Natural killer cell (primary cell): ENCODE results near the gene VWA1. TPM values are rescaled to one million over a fixed set of nuclear protein-coding genes. Genes with fewer than 3 reads are reported as not detected.

Experiments used
- ATAC-seq, 3 donors: fragments of 150-1000 bp in 2 of 3; fragments of 200-7000 bp in 1 of 3; cut with Tn5 transposase; 1 replicate in 1 of 3; 2 replicates in 2 of 3; pipeline ENCODE4 v1.10.0; 2021; ENCODE audit warnings: mild to moderate bottlenecking in 2 of 3, moderate library complexity in 2 of 3
- DNase-seq, 2 donors: peaks; one replicate each; pipeline versions ENCODE4 v3.0.0 to v3.0.0-alpha.2; 2013 to 2021; ENCODE audit warnings: mixed read lengths in 1 of 2
- H3K27ac ChIP-seq: one replicate; pipeline ENCODE4 v1.5.1; 2013; ENCODE audit warnings: mild to moderate bottlenecking, low read length
- H3K27me3 ChIP-seq: one replicate; pipeline ENCODE4 v1.6.1; 2013; ENCODE audit warnings: low read length; ENCODE audit not compliant: control insufficient read depth, insufficient read depth
- H3K36me3 ChIP-seq: one replicate; pipeline ENCODE4 v1.6.1; 2013; ENCODE audit warnings: low read length; ENCODE audit not compliant: control insufficient read depth, insufficient read depth
- H3K4me1 ChIP-seq: one replicate; pipeline ENCODE4 v1.6.1; 2013; ENCODE audit warnings: low read length; ENCODE audit not compliant: control insufficient read depth, insufficient read depth
- H3K4me3 ChIP-seq: one replicate; pipeline ENCODE4 v1.5.1; 2013; ENCODE audit warnings: low read length
- H3K9me3 ChIP-seq: one replicate; pipeline ENCODE4 v1.6.1; 2013; ENCODE audit warnings: low read length; ENCODE audit not compliant: control insufficient read depth, insufficient read depth
- H3K27ac Mint-ChIP-seq, 2 donors: one replicate each; pipeline ENCODE4 v1.8.0; 2022; ENCODE audit warnings: mild to moderate bottlenecking in 2 of 2, mixed read lengths in 2 of 2, moderate library complexity in 1 of 2
- H3K27me3 Mint-ChIP-seq, 2 donors: one replicate each; pipeline ENCODE4 v1.8.0; 2022; ENCODE audit warnings: low read depth in 2 of 2, mixed read lengths in 2 of 2
- H3K36me3 Mint-ChIP-seq: one replicate; pipeline ENCODE4 v1.8.0; 2022; ENCODE audit warnings: mixed read lengths
- H3K4me1 Mint-ChIP-seq, 2 donors: one replicate each; pipeline ENCODE4 v1.8.0; 2022; ENCODE audit warnings: mixed read lengths in 2 of 2
- H3K4me3 Mint-ChIP-seq: one replicate; pipeline ENCODE4 v1.8.0; 2022; ENCODE audit warnings: mild to moderate bottlenecking, moderate library complexity, mixed read lengths
- H3K9me3 Mint-ChIP-seq, 2 donors: one replicate each; pipeline ENCODE4 v1.8.0; 2022; ENCODE audit warnings: mixed read lengths in 2 of 2
- CTCF ChIP-seq: fragments of 200-600 bp; IDR thresholded peaks from one replicate; pipeline ENCODE4 v1.8.0; 2022; ENCODE audit warnings: antibody characterized with exemption
- WGBS: methylation state at CpG from one replicate; pipeline ENCODE4 v1.1.7; 2013; ENCODE audit warnings: missing lambda C conversion rate; ENCODE audit not compliant: insufficient coverage; 5-methylcytosine and 5-hydroxymethylcytosine counted together
- intact Hi-C: fragments of 100-400 bp; cut with micrococcal nuclease; formaldehyde crosslinking; loops from one replicate; pipeline ENCODE4 v1.14.2; 2022
- total RNA-seq, 4 donors: library from RNA; stranded (reverse); fragments of 120-200 nt in 1 of 4; gene quantifications; one replicate each; pipeline versions ENCODE4 v1.2.3 to v1.2.4, GENCODE V29; 2013 to 2022

The VWA1 gene
- total RNA-seq, 3 donors from 2014 or later (not counting 1 experiment from before 2014, with no cell fraction given), result not detected

DNA sequence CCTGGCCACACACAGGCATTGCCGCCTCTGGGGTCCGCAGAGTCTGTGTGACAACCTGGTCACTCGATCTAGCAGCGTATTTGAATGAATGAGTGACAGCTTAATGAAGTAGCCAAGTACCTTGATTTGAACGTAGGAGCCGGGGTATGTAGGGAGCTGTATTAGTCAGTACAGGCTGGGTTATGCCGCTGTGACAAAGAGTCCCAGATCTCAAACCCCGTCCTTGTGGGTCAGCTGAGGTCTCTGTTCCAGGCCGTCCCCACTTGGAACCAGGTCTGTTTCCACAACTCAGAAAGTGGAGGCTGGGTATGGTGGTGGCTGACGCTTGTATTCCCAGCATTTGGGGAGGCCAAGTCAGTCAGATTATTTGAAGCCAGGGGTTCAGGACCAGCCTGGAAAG, 56.1 kb downstream of the VWA1 start:
- Mint-ChIP-seq H3K27me3 (no peaks in the 10 kb centered on the region), H3K4me3 (no peak overlapping the region), H3K4me1 (no peaks in the 10 kb centered on the region), H3K27ac (no peak overlapping the region), H3K9me3 (peaks cover 0 to 6% of the 10 kb centered on the region in 2 donors), H3K36me3 (peaks cover 11% of the 10 kb centered on the region)
- no peaks in the 10 kb centered on the region for H3K27me3 ChIP-seq
- intact Hi-C loops, result no loop called here
- TF ChIP-seq CTCF, result no peak
- ATAC-seq (no peak), DNase-seq (no peak)
- no peaks in the 10 kb centered on the region for H3K4me1 ChIP-seq
- H3K4me3 ChIP-seq, result no peak overlapping the region
- no peak overlapping the region for H3K27ac ChIP-seq
- WGBS, result over 99% methylated on average over 10 of the region's 10 CpGs
- H3K9me3 ChIP-seq, result no peaks in the 10 kb centered on the region
- peaks cover 20% of the 10 kb centered on the region for H3K36me3 ChIP-seq

Other genes with a start within 250 kb of the VWA1 start
- 10 to 100 TPM; 40.3 to 81.9 (median 54.7) TPM for gene TNFRSF18, start 229.1 kb upstream of the VWA1 start, total RNA-seq
- 10 to 100 TPM; 14.3 to 26.5 (median 15.7) TPM for gene TNFRSF4, start 221.5 kb upstream of the VWA1 start, total RNA-seq
- 100 to 1,000 TPM; 176 to 211 (median 184) TPM for gene SDF4, start 203.7 kb upstream of the VWA1 start, total RNA-seq
- gene B3GALT6, start 203.5 kb upstream of the VWA1 start, total RNA-seq, result 10 to 100 TPM; 13.7 to 16.5 (median 16.3) TPM
- 1 to 10 TPM; 2.6 to 4.1 (median 4.1) TPM for gene C1QTNF12, start 189.0 kb upstream of the VWA1 start, total RNA-seq
- gene UBE2J2, start 161.8 kb upstream of the VWA1 start, total RNA-seq, result 10 to 100 TPM; 66.0 to 84.2 (median 78.1) TPM
- gene SCNN1D, start 155.3 kb upstream of the VWA1 start, total RNA-seq, result 10 to 100 TPM in 1 of 3 donors, 1 to 10 TPM in 2; 6.9 to 13.1 (median 9.4) TPM
- 10 to 100 TPM; 56.1 to 59.7 (median 59.0) TPM for gene ACAP3, start 127.8 kb upstream of the VWA1 start, total RNA-seq
- gene PUSL1, start 127.1 kb upstream of the VWA1 start, total RNA-seq, result 10 to 100 TPM; 11.1 to 13.0 (median 12.9) TPM
- 100 to 1,000 TPM; 150 to 189 (median 181) TPM for gene INTS11, start 111.0 kb upstream of the VWA1 start, total RNA-seq
- gene CPTP, start 110.9 kb upstream of the VWA1 start, total RNA-seq, result 10 to 100 TPM in 2 of 3 donors, 1 to 10 TPM in 1; 8.0 to 14.6 (median 12.3) TPM
- 1 to 10 TPM in 2 of 3 donors, under 1 TPM in 1; 0.66 to 1.4 (median 1.3) TPM for gene TAS1R3, start 104.4 kb upstream of the VWA1 start, total RNA-seq
- 10 to 100 TPM; 33.8 to 41.9 (median 35.6) TPM for gene DVL1, start 86.3 kb upstream of the VWA1 start, total RNA-seq
- under 1 TPM in 1 of 3 donors, not detected in 2; 0.26 TPM for gene MXRA8, start 77.1 kb upstream of the VWA1 start, total RNA-seq
- gene AURKAIP1, start 60.5 kb upstream of the VWA1 start, total RNA-seq, result 10 to 100 TPM; 60.0 to 76.3 (median 64.6) TPM
- gene CCNL2, start 36.4 kb upstream of the VWA1 start, total RNA-seq, result 100 to 1,000 TPM; 253 to 281 (median 274) TPM
- gene MRPL20, start 28.4 kb upstream of the VWA1 start, total RNA-seq, result 100 to 1,000 TPM in 1 of 3 donors, 10 to 100 TPM in 2; 90.9 to 111 (median 92.7) TPM
- not detected for gene ANKRD65, start 14.4 kb upstream of the VWA1 start, total RNA-seq
- gene ATAD3C, start 14.0 kb downstream of the VWA1 start, total RNA-seq, result 1 to 10 TPM in 2 of 3 donors, under 1 TPM in 1; 0.13 to 2.2 (median 1.5) TPM
- 10 to 100 TPM; 31.9 to 52.4 (median 42.9) TPM for gene ATAD3B, start 36.1 kb downstream of the VWA1 start, total RNA-seq
- 10 to 100 TPM; 17.3 to 37.3 (median 22.2) TPM for gene ATAD3A, start 76.5 kb downstream of the VWA1 start, total RNA-seq
- gene TMEM240, start 104.9 kb downstream of the VWA1 start, total RNA-seq, result under 1 TPM; 0.35 to 1.00 (median 0.83) TPM
- 100 to 1,000 TPM in 1 of 3 donors, 10 to 100 TPM in 2; 87.5 to 107 (median 93.9) TPM for gene SSU72, start 139.2 kb downstream of the VWA1 start, total RNA-seq
- gene FNDC10, start 164.4 kb downstream of the VWA1 start, total RNA-seq, result 1 to 10 TPM; 2.8 to 3.2 (median 3.0) TPM
- 10 to 100 TPM; 44.9 to 54.1 (median 46.0) TPM for gene MIB2, start 179.8 kb downstream of the VWA1 start, total RNA-seq
- gene MMP23B, start 196.5 kb downstream of the VWA1 start, total RNA-seq, result 100 to 1,000 TPM in 2 of 3 donors, 10 to 100 TPM in 1; 82.9 to 130 (median 126) TPM
- 10 to 100 TPM; 49.6 to 65.9 (median 50.2) TPM for gene CDK11B, start 223.3 kb downstream of the VWA1 start, total RNA-seq